NCI-H524 treated with DMSO at 0.1 percent for 48 hours (cell line): ENCODE measurements around the gene ATXN7L3.
"Not testable (repeated sequence)": the region's sequence is repeated elsewhere in the genome, so short reads cannot be mapped to it uniquely, and the experiment has no call there.

Experiments
- DNase-seq: peaks from one replicate; lab custom pipeline; 2025; lab: John Stamatoyannopoulos, UW

ATXN7L3 gene

DNA sequence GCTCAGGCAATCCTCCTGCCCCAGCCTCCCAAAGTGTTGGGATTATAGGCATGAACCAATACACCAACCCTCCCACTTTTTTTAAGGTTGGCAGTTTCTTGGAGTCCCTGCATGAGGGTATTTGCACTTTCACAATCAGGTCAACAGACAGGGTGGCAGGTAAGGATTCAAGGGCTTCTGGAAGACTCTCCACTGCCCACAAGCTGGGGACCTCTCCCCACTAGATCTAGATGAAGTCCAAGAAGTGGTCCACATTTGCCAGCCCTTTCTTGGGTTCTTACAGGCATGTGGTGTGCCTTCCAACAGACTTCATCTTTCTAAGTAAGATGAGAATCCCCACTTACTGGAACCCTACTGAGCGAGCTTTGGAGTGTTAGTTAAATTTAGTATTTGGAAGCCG, 25.3 kb downstream of the ATXN7L3 start:
- DNase-seq: no peak

DNA sequence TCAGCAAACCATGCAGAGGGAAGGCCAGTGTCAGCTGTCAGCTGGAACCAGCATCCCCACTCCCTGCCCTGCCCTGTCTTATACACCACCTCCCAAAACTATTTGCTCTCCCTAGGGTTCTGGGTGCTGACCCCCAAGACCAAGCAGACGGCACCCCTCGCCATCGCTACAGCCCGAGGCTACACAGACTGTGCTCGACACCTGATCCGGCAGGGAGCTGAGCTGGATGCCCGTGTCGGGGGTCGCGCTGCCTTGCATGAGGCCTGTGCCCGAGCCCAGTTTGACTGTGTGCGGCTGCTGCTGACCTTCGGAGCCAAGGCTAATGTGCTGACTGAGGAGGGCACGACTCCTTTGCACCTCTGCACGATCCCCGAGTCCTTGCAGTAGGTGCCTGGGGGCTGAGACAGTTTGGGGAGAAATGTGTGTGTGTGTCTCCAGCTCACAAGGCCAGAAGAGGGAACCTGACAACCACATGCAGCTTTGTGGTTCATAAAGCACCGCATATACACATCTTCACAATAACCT, 27.7 kb downstream of the ATXN7L3 start:
- DNase-seq: no peak

DNA sequence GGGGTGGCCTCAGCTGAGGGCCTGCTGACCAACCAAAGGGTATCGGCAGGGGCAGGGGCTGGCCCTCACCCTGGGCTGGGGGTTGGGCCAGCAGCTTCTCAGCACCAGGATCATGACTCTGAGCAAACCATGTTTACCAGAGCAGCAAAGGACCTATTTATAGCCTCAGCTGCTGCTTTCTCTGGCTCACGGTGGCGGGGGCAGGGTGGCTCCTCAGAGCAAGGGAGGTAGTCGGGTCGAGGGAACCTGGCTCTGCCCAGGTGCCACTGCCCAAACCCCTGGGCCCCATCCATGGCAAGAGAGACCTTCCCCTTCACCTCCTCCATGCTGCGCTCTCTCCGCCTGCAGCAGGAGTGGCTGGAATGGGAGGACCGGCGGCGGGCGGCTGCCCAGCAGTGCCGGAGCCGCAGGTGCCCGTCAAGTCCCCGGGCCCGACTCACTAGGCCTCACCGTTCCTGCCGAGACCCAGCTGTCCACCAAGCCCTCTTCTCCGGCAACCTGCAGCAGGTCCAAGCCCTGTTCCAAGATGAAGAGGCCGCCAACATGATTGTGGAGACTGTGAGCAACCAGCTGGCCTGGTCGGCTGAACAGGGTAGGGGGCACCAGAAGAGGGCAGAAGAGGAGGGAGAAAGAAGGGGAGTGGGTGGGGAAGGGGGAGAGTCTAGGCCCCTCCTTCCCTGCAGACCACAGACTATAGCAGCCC, 29.0 kb downstream of the ATXN7L3 start, which contains the start of gene ASB16:
ASB16 (plus strand) TSS at position 206 of the 703 bp plus-strand sequence; CDS start at position 292, 86 bp downstream.
- DNase-seq: no peak

DNA sequence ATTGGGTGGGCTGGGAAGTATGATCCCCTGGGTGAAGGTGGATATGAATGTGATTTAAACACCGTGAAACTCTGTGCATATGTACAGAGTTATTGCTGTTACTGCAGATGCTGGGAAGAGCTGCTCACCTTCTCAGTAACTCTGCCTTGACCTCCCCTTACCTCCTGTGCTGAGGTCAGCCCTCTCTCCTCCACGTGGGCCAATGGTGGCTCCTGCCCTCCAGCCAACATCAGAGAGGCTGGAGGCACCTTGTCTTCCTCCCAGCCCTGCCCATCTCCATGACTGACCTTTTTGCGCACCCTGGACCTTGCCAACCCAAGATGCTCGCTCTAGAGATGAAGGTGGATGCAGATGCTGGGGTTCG, 29.6 kb downstream of the ATXN7L3 start:
- DNase-seq: no peak

DNA sequence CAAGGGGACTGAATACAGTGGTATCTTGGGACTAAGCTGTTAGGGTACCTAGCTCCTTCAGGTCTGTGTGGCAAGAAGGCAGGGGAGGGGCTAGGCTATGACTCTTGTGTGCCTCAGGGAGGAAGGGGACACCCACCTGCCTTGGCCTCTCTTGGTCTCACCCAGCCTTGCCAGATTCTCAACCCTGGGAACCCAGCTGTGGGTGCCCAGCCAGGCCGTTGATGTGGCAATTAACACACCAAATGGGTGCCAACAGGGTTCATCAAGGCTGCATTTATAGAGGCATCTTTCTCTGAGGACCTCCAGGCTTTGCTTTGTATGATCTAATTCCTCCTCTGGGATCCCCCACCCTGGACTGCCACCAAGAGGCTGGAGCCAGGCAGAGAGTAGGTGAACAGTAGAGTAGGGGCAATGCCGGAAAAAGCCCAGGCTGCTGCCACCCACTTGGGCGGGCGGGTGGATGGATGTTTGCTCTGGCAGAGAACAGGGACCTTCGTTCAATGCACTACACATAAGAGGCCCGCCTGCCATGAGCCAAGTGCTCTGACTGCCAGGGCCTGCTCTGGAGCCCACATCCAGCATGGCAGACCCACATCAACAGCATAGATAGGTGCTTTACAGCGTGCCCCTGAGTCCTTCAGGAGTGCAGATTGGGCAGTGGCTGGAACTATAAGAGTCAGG, 32.4 kb downstream of the ATXN7L3 start:
- no peak for DNase-seq

DNA sequence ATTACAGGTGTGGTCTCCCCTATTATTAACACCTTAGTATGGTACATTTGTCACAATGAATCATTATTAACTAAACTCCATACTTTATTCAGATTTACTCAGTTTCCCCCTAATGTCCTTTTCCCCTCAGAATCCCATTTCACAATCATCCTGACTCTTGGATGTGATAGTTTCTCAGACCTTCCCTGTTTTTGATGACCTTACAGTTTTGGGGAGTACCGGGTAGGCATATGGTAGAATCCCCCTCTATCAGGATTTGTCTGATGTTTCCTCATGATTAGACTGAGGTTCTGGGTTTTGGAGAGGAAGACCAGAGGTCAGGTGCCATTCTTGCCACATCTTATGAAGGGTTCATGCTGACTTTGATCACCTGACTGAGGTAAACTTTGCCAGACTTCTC, 35.2 kb downstream of the ATXN7L3 start:
- no peak for DNase-seq

DNA sequence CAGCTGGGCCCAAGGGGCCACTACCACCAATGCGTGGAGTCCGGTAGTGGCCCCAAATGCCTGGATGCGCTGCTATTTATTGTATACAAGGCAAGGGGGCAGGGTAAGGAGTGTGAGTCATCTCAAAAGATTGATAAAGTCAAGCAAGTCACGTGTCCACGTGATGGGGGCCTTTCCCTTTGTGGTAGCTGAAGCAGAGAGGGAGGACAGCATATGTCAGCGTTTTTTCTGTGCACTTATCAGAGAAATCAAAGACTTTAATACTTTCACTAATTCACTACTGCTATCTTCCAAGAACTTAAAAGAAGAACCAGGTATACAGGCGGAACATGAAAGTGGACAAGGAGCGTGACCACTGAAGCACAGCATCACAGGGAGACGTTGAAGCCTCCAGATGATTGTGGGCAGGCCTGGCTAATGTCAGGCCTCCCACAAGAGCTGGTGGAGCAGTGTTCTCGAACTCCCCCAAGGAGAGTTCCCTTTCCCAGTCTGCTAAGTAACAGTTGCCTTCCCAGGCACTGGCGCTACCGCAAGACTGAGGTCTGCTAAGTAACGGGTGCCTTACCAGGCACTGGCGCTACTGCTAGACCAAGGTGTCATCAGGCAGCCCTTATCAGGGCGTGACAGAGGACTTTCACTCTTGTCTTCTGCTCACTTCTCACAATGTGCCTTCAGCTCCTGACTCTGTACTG, 40.0 kb downstream of the ATXN7L3 start:
- no peak for DNase-seq

DNA sequence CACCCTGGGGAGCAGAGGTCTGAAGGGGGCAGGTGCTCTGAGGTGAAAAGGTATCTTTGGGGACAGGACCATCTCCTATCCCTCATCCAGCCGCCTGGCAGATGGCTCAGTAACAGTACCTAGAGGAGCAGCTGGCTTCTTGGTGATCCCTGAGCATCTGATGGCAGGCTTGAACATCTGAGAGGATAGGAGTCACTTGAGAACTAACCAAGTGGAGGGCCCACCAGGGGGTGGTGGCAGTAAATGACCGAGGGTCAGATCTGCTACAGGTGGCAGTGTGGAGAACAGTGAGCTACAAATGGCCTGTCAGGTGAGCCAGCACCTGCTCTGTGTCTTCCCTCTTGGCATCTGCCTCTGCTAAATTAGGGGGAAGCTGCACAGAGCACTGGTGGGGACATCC, 44.2 kb downstream of the ATXN7L3 start:
- DNase-seq: peak; percentile 93

DNA sequence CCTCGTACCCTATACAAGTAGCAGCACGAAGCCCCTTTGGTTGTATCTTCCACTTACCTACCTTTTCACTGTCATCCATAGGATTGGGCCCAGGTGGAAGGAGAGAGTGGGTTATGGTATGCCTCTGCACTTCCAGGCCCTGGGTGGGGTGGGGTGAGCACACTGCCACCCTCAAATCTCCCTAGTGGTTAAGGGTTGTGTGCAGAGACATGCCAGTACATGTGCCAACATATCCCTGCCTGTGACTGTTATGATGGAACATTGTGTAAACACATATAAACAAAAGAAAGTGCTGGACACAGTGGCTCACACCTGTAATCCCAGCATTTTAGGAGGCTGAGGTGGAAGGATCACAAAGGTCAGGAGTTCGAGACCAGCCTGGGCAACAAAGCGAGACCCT, 46.8 kb downstream of the ATXN7L3 start:
- no peak for DNase-seq

DNA sequence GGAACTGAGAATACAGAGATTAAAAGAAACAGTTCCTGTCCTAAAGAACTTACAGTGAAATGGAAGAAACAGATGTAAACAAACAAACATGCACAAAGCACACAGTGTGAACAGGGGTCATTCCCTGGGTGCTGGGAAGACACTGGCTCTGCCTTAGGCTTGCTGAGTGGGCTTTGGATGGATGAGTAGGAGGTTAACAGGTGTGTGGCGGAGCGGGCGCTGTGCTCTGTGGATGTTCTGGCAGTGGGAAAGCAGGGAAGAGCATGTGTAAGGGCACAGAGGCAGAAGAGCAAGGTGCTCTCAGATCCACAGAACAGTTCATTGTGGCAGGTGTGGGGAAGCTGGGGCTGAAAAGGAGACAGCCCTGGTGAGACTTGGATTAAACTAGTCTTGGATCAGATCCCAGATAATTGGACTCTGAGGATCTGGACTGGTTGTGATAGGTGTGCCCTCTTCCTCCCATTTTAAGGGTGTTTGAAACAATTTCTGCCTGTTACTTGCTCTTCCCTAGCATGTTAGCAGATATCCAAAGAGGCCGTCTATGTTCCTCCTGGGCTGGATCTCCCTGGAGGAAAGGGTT, 49.8 kb downstream of the ATXN7L3 start:
- no peak for DNase-seq

DNA sequence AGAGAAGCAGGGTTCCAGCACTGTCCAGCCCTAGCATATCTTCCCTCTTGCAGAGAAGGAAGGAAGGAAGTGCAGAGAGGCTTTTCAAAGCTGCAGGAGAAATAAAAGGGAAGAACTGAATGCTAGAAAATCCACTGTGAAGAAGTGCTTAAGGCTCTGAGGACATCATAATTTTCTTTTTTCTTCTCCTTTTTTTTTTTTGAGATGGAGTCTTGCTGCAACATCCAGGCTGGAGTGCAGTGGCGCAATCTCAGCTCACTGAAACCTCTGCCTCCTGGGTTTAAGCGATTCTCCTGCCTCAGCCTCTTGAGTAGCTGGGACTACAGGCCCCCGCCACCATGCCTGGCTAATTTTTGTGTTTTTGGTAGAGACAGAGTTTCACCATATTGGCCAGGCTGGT, 50.6 kb downstream of the ATXN7L3 start:
- DNase-seq: not testable (repeated sequence)

DNA sequence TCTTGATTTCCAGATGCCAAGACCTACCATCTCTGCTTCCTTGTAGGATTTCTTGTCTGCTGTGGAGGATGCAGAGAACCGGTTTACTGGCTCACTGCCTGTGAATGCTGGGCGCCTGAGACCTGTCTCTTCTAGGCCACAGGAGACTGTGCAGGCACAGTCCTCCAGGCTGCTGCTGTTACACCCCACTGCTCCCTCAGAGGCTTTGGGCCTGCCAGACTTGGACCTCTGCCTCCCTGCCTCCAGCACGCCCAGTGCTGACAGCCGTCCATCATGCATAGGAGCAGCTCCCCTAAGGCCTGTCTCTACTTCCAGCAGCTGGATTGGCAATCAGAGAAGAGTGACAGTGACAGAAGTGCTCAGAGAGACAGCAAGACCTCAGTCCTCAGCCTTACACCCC, 51.9 kb downstream of the ATXN7L3 start:
- no peak for DNase-seq

DNA sequence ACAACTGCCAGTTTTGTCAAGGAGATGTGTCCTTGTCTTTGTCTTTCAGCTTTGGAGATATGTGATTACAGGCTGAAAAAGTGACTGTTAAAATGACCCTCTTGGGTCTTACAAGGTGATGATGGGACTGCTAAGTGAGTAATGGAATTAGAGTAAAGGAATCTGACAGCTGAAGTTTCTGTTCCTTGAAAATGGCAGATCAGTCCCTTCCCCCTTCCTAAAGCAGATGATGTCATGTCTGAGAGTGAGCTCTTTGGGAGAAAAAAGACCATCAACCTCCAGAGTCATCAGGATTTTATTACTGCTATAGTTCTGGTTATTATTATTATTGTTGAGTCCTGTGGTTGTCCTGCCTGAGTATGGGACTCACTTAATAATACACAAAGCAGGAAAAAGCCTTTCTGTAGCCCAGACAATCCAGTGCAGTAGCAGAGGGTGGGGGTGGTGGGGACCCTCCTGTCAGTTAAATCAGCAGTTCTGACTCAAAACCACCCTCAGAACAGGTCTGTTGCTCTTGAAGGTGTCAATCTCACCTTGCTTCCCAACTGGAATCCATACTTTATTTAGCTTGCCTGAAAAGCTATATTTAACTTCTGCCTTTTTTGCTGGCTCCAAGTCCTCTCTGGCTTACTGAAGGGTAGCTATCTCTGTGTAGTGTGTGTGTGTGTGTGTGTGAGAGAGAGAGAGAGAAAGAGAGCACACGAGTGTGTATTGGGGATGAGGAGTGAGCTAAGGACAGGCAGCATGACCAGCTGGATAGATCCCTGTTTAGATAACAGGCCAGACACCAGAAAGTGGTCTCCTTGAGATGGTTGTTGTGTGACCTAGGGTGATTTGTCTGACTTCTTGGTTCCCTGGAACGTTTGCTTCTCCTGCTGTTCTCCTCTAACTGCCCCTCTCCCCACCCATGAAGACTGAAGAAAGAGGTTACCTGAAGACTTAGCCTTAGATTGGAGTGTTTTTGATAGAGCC, 53.0 kb downstream of the ATXN7L3 start:
- no peak for DNase-seq

DNA sequence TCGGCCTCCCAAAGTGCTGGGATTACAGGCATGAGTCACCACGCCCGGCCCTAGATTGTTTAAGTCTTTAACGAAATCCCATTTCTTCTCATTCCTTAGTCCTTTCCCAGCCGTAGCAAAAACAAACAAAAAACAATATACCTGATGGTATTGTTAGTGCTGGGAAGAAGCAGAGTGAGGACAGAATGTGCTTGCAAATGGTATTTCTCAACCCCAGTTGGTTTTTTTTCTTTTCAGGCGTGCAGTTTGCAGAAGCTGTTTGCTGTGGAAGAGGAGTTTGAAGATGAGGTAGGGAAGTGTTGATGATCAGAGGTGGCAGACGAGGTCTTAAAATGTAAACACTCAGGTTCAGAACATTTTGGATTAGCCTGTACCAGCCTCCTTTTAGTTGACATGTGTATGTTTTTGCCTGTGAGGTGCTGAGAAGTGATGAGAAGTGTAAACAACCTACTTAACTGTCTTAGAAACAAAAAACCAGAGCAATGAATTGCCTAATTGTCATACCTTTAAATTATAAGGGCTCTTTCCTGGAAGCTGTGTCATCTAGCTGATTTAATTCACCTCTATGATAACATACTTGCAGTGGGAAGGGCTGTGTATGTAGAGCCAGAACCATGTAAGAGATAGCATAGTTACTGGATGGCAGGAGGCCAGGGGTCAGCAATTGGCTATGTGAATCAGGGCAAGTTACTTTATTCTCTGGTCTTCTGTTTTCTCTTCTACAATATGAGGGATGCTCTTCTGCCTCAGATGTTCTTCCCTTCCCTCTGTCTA, 54.5 kb downstream of the ATXN7L3 start:
- DNase-seq: no peak

DNA sequence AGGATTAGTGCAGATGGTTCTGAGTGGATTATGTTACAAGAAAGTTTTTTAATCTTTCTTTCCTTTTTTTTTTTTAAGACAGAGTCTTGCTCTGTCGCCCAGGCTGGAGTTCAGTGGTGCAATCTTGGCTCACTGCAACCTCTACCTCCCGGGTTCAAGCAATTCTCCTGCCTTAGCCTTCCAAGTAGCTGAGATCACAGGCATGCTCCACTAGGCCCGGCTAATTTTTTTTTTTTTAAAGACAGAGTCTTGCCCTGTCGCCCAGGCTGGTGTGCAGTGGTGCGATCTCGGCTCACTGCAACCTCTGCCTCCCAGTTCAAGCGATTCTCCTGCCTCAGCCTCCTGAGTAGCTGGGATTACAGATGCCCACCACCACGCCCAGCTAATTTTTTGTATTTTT, 55.8 kb downstream of the ATXN7L3 start:
- DNase-seq: not testable (repeated sequence)
